Measurements from ENCODE around the gene TMBIM1.

Gene TMBIM1

DNA sequence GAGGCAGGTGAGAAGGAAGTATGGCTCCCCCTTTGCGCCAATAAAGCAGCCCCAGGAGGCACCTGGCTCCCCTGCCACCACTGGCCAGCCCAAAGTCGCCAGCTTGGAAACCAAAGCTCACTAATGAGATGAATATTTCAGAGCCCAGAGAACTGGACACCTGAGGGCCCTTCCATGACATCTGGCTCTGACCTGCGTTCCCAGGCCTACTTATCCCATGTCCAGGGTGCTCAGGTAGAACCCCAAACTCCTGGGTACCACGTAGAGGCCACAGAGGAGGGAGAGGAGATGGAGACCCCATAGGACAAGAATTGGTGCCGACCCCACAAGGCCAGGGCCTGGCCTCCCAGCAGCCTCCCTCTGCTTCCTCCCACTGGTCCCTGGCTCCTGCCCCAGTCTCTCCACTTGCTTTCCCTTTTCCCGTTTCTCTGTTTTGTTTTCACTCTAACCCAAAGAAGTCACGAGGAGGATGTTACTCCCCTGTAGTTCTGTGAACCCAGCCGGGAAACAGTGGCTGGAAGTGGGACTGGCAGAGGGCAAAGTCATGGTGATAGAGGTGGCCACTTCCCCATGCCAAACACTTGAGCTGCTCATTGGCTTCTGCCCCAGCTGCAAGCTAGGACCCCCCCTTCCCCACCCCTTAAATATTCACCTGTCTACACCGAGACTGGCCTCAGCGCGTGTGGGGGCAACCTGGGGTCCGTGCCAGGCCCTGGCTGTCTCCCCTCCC lies 820 bp downstream of the TMBIM1 start:
- DNase-seq = peak; percentile 51
- CTCF ChIA-PET = interaction anchor here (0.6 to 15.2 kb wide), 8 partner anchors 8 to 356 kb away, joined by 3 to 195 read pairs (median 4); partner anchors contain the start of genes AAMP, CATIP and PNKD
- peaks cover 4% of the 10 kb centered on the region for H3K27me3 Mint-ChIP-seq
- no peaks in the 10 kb centered on the region for H3K9me3 Mint-ChIP-seq
- peak overlapping the region; percentile 78 for H3K4me3 Mint-ChIP-seq
- H3K36me3 Mint-ChIP-seq = peaks cover 17% of the 10 kb centered on the region
- peak overlapping the region; percentile 88 for H3K27ac Mint-ChIP-seq
- peaks cover 78% of the 10 kb centered on the region for H3K4me1 Mint-ChIP-seq

DNA sequence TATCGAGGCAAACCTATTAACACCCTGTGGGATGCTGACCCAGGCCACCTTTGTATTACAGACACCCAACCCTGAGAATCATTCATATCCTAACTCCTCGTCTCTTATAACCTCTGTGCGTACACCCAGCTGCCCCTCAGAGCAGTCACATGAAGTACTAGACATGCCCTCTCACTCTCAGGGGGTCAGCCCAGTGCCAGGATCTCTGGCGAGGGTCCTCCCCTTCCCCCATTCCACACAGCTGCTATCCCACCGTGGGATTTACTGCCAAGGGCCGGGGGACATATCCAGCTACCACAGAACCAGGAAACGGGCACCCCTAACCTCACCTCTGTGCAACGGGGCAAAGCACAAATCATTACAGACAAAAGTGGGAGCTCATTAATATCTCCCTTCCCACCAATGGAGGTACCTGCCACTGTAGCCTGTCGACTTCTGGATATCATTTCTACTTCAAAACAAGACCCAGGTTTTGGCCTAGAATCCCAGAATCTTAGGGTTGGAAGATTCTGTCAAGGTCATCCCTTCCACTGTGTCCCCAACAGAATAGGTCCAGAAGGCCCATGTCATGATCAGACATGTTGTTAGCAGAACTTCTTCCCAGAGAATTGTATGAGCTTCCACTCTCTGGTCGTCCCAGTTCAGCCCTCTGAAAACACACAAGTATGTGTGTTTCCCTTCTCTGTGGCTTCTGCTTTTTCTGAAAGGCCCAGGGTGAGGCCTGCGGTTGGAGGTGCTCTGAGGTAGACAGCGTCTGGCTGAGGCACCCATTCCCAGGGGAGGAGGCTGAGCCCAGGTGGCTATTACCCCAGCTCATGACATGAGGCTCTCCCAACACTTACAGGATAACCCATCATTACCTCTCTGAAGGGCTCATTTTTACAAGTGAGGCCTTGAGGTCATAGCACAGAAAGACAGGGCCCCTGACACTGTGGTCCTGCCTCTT lies 1.7 kb downstream of the TMBIM1 start:
- peaks cover 87% of the 10 kb centered on the region for H3K4me1 Mint-ChIP-seq
- peak; percentile 65 for DNase-seq
- peak overlapping the region; percentile 78 for H3K4me3 Mint-ChIP-seq
- CTCF ChIA-PET = interaction anchor here (0.6 to 15.2 kb wide), 9 partner anchors 9 to 562 kb away, joined by 3 to 195 read pairs (median 3); partner anchors contain the start of genes AAMP, CATIP and PNKD
- peaks cover 22% of the 10 kb centered on the region for H3K36me3 Mint-ChIP-seq
- H3K27ac Mint-ChIP-seq = peak overlapping the region; percentile 88
- H3K27me3 Mint-ChIP-seq = peaks cover 4% of the 10 kb centered on the region
- H3K9me3 Mint-ChIP-seq = no peaks in the 10 kb centered on the region

DNA sequence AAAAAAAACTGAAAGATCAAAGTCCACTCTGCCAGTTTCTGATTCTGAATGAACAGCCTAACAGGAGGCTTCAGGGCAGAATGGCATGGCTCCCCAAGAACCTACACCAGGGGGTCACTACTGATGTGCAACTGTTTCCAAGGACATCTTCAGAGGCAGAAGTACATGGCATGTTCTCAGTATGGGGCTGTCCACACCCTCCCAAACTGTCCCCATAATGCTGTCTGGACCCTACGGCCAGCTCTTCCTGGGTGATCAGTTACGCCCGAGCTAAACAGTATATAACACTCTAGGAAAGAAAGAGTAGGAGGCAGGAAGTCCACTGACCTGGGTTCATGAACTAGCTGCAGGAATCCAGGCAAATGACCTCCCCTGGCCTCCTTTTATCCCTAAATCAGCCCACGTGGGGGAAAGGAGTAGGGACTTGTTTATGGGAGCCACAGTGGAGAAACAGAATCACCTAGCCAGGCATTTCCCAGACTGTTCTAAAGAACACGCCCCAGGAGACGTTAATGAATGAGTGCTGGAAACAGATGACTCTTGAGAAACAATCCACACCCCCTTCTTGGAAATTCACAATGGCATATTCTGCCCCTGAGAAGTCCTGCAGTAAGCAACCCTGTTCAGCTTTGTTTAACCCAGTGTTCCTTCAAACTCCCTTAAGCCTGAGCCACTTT lies 2.5 kb downstream of the TMBIM1 start:
- Mint-ChIP-seq H3K27ac (peak overlapping the region; percentile 88), H3K36me3 (peaks cover 26% of the 10 kb centered on the region), H3K9me3 (no peaks in the 10 kb centered on the region), H3K27me3 (no peaks in the 10 kb centered on the region), H3K4me3 (peak overlapping the region; percentile 78), H3K4me1 (peaks cover 88% of the 10 kb centered on the region)
- DNase-seq = no peak
- CTCF ChIA-PET = interaction anchor here (0.8 to 15.2 kb wide), 7 partner anchors 10 to 562 kb away, joined by 3 to 195 read pairs (median 5); partner anchors contain the start of genes AAMP, CATIP and PNKD

DNA sequence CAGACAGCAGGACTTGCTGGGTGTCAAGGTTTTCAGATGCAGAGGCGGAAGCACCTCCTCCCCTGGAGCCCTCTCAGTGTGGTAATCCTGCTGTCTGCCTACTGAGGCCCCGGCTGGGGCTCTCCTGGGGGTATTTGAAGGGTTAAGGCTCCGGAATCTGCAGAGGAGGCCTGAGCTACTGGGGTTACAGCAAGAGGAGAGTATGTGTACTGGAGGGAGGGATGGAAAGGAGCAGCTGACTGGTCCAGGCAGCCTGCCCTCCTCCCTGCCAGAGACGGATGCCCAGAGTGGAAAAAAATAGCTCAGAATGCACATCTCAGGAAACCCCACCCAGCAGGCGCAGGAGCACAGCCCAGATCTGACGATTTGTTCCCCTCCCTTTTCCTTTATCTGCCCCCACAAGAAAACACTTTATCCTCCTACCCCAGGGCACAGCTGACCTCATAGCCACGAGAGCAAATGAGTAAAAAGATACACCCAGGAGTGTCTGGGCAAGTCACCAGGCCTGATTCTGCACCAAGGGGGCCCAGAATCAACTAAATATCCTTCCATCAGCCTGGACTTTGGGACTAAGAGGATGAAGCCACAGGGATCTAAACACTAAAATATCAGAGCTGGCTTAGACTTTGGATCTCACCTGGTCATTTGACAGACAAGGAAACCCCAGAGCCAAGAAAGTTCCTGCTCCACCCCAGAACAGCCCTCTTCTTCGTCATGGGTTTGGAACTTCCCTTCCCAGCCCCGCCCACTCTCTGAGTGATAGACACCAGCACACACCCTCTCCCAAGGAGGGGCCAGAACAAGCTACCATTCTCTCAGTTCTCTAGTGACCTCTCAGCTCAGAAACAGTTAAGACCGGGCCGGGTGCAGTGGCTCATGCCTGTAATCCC lies 5.5 kb downstream of the TMBIM1 start:
- CTCF ChIA-PET = interaction anchor here (0.5 to 15.2 kb wide), 7 partner anchors 14 to 103 kb away, joined by 3 to 195 read pairs (median 3); partner anchors contain the start of genes AAMP and PNKD
- H3K9me3 Mint-ChIP-seq = no peaks in the 10 kb centered on the region
- DNase-seq = peak; percentile 89
- peaks cover 83% of the 10 kb centered on the region for H3K4me1 Mint-ChIP-seq
- peak overlapping the region; percentile 95 for H3K27ac Mint-ChIP-seq
- H3K27me3 Mint-ChIP-seq = no peaks in the 10 kb centered on the region
- H3K4me3 Mint-ChIP-seq = peak overlapping the region; percentile 91
- peaks cover 29% of the 10 kb centered on the region for H3K36me3 Mint-ChIP-seq

DNA sequence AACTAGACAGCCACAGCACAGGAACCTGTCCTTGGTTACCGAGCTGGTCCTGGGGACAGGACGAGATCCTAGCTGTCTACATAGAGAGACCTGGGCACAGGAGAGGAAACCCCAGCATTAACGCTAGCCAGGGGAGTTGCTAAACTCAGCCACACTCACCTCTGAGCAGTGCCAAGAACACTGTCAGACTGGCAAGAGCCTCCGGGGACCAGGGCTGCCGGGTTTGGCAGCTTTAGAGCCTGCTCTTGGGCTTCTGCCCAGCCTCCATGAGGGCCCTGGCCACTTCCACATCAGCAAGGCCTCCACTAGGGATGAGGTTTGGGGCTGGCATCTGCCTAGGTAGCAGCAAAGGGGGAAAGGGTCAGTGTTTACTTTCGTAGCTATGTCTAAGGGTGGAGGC lies 6.7 kb downstream of the TMBIM1 start:
- H3K27me3 Mint-ChIP-seq = no peaks in the 10 kb centered on the region

DNA sequence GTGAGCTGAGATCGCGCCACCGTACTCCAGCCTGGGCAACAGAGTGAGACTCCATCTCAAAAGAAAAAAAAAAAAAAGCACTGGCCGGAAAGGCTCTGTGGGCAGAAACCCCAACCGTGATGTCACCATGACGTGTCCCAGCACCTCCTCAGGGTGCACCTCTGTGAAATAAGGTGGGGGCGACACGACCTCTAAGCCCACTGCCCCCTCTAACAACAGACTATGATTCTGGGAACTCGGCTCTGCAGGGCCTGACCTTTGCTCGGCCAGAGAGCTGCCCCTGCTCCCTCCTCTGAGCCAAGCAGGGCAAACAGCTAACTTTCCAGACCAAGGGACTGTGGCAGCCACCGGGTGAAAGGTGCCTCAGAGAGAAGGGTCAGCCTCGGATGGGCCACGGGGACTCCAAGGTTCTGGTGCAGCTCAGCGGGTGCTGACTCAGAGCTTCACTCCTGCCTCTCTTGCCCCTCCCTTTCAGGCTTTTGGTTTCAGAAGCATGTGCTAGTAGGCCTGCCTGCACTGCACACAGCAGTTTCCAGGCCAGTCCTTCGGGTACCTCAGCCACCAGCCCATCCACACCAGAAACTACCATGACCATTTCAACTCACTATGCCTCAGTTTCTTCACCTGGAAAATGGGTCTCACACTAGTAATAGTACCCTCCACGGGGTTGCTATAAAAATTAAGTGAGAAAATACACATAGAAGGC lies 8.0 kb downstream of the TMBIM1 start:
- CTCF ChIA-PET = interaction anchor here (15.2 kb wide), 1 partner anchor 11 kb away, joined by 195 read pairs; the partner anchor contains the start of genes AAMP and PNKD
- H3K4me3 Mint-ChIP-seq = peak overlapping the region; percentile 33
- H3K36me3 Mint-ChIP-seq = peaks cover 39% of the 10 kb centered on the region
- no peaks in the 10 kb centered on the region for H3K27me3 Mint-ChIP-seq
- DNase-seq = peak; percentile 67
- H3K27ac Mint-ChIP-seq = peak overlapping the region; percentile 83
- H3K4me1 Mint-ChIP-seq = peaks cover 65% of the 10 kb centered on the region
- no peaks in the 10 kb centered on the region for H3K9me3 Mint-ChIP-seq

More for the DNA sequence above, 6.7 kb downstream of the TMBIM1 start:
- H3K4me3 Mint-ChIP-seq = peak overlapping the region; percentile 91
- H3K4me1 Mint-ChIP-seq = peaks cover 78% of the 10 kb centered on the region
- no peak for DNase-seq
- peak overlapping the region; percentile 95 for H3K27ac Mint-ChIP-seq
- H3K36me3 Mint-ChIP-seq = peaks cover 34% of the 10 kb centered on the region
- CTCF ChIA-PET = interaction anchor here (1.0 to 15.2 kb wide), 2 partner anchors 12 to 27 kb away, joined by 3 to 195 read pairs; partner anchors contain the start of genes AAMP and PNKD
- H3K9me3 Mint-ChIP-seq = no peaks in the 10 kb centered on the region

DNA sequence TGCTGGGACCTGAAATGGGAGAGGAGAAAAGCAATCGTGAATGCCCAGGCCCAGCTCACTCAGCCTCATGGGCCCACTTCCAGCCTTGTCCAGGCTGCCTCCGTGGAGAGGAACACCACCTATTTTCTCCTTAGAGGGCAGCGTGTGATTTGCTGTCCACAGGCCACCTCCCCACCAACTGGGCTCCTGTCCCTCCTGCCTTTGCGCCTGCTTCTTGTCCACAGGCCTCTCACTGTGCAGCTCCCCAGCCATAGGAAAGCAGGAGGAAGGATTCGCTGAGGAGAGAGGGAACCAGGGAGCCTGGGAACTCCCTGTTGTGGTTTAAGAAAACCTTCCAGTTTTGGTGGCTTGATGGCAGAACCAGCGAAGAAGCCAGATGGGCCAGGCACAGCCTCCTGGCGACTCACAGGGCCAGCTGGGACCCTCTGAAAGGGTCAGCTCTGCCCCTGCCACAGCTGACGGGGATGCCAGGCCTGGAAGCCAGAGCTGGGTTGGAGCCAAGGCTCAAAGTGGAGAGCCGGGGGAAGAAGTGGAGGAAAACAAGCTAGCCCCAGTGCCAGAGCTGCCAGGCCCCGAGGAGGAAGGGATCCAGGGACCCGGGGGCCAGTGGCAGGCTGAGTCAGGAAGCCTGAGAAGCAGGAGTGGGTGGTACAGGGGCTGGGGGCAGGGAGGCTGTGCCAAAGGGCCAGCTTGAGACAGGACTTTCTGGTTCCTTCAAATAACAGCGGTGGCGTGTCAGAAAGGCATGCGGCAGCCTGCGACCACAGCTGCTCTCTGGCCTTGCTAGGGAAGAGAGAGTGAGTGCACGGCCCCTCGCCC lies 9.9 kb downstream of the TMBIM1 start:
- no peak for DNase-seq
- H3K27ac Mint-ChIP-seq = peak overlapping the region; percentile 60
- H3K27me3 Mint-ChIP-seq = no peaks in the 10 kb centered on the region
- H3K4me1 Mint-ChIP-seq = peaks cover 48% of the 10 kb centered on the region
- no peak overlapping the region for H3K4me3 Mint-ChIP-seq
- CTCF ChIA-PET = interaction anchor here (15.2 kb wide), 1 partner anchor 9 kb away, joined by 195 read pairs; the partner anchor contains the start of genes AAMP and PNKD
- H3K9me3 Mint-ChIP-seq = no peaks in the 10 kb centered on the region
- peaks cover 41% of the 10 kb centered on the region for H3K36me3 Mint-ChIP-seq

DNA sequence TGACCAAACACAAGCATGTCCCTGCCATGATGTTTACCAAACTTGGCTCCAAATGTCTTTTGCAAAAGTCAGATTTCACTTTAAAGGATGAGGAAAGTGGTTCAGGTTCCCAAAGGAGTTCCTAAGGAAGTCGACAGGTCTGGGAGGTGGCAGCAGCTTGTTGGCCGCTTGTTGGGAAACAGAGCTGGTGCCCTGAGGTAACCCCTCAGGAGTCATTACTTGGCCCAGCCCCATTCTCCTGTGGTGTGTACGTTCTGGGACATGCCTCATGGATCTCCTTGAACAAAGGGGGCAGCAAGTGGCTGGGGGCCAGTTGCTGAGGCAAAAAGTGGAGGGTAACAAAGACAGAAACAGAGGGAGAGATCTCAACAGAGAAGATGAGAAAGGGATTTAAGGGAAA lies 10.9 kb downstream of the TMBIM1 start:
- CTCF ChIA-PET = no interaction called here
- H3K27ac Mint-ChIP-seq = peak overlapping the region; percentile 77
- H3K27me3 Mint-ChIP-seq = no peaks in the 10 kb centered on the region
- H3K4me1 Mint-ChIP-seq = peaks cover 39% of the 10 kb centered on the region
- H3K36me3 Mint-ChIP-seq = peaks cover 46% of the 10 kb centered on the region
- no peak overlapping the region for H3K4me3 Mint-ChIP-seq
- H3K9me3 Mint-ChIP-seq = no peaks in the 10 kb centered on the region
- DNase-seq = no peak

DNA sequence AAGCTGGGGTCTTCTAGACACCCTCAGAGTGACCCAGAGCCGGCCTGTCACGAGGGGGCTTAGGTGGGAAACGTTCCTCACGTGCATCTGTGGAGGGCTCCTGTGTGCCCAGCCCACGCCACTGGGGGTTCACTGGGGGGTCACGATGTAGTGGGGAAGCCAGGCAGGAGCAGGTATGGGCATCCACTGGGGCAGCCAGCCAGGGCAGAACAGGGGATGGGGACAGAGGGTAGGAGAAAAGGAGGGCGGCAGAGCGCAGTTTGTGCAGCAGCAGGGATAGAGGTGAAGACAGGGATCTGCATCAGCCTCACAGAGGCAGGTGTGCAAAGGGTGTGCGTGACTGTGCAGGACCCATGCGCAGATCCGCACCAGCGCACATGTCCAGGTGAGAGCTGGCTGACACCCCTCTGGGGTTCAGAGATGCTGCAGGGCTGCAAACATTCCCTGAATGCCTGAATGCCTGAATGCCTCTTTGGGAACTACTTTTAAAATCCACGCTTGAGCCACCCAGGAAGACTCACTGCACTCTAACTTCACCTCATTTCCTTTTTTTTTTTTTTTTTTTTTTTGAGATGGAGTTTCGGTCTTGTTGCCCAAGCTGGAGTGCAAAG lies 11.9 kb downstream of the TMBIM1 start:
- DNase-seq = no peak
- Mint-ChIP-seq H3K27ac (no peak overlapping the region), H3K4me3 (no peak overlapping the region), H3K27me3 (no peaks in the 10 kb centered on the region), H3K36me3 (peaks cover 49% of the 10 kb centered on the region), H3K4me1 (peaks cover 28% of the 10 kb centered on the region), H3K9me3 (no peaks in the 10 kb centered on the region)
- CTCF ChIA-PET = no interaction called here

DNA sequence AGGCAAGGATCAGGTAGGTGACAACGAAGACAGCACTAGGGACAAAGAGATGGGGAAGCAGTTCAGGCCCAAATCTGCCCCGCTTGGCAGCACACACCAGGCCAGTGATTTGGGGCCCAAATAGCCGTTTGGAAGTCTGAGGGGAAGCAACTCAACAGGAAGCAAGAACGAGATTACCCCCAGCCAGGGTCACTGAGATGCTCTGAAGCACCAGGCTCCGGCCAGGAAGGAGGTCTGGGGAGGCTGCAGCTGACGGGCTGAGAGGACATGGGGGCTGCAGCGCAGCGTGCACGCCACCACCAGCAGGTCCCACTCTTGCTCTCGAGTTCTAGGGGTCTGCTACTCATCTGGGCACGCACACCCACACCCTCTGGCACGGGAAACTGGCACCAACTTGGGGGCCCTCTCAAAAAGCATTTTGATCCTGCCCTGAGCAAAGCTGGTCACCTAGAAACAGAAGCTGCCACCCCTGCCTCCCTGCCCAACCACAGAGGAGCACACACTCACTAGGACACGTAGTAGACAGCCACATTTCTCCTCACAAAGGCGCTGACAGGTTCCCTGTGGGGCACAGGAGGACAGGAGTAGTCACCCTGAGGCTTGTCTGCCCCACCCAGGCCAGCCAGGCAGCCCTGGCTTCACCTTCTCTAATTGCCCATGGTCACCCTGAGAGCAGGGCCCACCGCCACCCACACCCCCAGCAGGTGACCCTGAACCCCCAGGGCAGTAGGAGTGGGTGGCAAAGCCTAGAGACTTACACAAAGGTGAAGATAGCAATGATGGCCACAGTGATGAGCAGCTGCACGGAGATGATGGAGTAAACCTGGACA lies 13.6 kb downstream of the TMBIM1 start:
- Mint-ChIP-seq H3K4me3 (no peak overlapping the region), H3K9me3 (no peaks in the 10 kb centered on the region), H3K27ac (peak overlapping the region; percentile 34), H3K4me1 (peaks cover 14% of the 10 kb centered on the region), H3K36me3 (peaks cover 57% of the 10 kb centered on the region), H3K27me3 (no peaks in the 10 kb centered on the region)
- CTCF ChIA-PET = interaction anchor here (1.0 kb wide), 1 partner anchor 12 kb away, joined by 3 read pairs; no protein-coding TSS in a partner anchor
- DNase-seq = no peak

DNA sequence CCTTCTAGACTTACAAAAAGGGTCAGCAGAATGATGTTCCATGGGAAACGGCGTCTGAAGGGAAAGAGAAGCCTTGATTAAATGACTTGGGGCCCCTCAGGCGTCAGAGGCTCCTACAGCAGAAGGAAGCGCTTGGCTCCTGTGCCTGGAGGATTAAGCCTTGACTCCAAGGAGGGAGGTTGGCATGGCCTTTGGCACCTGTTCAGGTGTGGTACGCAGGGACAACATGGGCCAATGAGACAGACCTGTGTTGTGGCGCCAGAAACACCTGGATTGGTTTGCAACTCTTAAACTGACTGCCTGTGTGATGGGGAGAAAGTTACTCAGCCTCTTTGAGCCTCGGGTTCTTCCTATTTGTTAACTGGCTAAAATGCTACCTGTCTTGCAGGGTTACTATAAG lies 14.4 kb downstream of the TMBIM1 start:
- DNase-seq = no peak
- H3K36me3 Mint-ChIP-seq = peaks cover 59% of the 10 kb centered on the region
- peak overlapping the region; percentile 34 for H3K27ac Mint-ChIP-seq
- no peak overlapping the region for H3K4me3 Mint-ChIP-seq
- H3K4me1 Mint-ChIP-seq = peaks cover 14% of the 10 kb centered on the region
- H3K27me3 Mint-ChIP-seq = no peaks in the 10 kb centered on the region
- no peaks in the 10 kb centered on the region for H3K9me3 Mint-ChIP-seq
- CTCF ChIA-PET = no interaction called here

All from activated naive CD4-positive, alpha-beta T cell treated with anti-CD3 and anti-CD28 coated beads, Interleukin-2, amount 10 ng/mL, durations not matched to agents 7 days and 5 days (primary cell).